Kasumi-1 (cell line): ENCODE measurements around the gene PLCG1.

Source experiments
- DNase-seq, 2 experiments: peaks; one replicate each; lab custom pipeline; 2025; lab: John Stamatoyannopoulos, UW

PLCG1 gene

DNA sequence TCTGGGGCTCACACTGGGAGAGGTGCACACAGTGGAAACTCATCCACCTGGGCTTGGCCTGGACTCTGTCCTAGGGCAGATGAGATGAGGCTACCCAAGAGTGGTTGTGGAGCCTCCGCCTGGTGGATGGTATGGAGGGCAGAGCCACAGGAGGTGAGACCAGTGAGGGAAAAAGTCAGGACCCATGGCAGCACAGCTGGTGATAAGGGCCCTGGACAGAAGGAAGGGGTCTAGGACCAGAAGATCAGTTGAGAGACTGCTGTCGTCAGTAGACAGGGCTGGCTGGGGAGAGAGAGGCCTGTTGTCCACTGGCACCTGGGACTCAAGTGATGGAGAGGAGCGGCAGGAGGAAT, 29.8 kb downstream of the PLCG1 start:
- DNase-seq: no peak

DNA sequence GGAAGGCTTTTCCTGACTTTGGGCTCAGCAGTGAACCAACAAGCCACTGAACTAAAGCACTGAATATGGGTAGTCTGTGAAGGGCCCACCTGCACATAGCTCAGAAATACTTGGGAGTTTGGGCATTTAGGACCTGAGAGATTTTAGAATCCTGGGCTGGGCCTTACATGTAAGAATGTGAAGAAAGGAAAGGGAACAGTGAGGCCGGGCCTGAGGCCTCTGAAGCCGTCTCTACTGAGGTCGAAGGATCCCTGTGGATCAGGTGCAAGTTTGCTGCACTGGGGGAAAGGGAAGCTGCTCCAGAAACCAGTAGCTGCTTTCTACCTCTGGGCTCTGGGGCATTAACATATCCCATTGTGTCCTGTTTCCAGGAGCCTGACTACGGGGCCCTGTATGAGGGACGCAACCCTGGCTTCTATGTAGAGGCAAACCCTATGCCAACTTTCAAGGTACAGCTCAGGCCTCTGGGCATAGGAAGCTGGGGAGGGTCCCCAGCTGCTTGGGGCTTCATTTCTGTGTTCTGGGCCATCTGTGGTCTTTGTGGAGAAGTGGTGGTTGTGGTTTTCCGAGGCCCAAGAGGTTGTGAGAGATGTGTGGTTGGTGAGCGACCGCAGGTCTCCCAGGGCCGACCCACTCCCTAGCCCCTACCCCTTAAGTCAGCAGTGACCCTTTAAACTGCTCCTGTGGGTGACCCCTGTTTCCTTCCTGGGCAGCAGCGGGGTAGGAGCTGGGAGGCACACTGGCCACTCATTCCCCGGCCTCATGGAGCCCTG, 30.3 kb downstream of the PLCG1 start:
- no peak for DNase-seq

GRCh38 chr20:41168281-41169161, 31.2 kb downstream of the PLCG1 start:
- DNase-seq: no peak

GRCh38 chr20:41169162-41169690, 31.9 kb downstream of the PLCG1 start:
- DNase-seq: no peak

DNA sequence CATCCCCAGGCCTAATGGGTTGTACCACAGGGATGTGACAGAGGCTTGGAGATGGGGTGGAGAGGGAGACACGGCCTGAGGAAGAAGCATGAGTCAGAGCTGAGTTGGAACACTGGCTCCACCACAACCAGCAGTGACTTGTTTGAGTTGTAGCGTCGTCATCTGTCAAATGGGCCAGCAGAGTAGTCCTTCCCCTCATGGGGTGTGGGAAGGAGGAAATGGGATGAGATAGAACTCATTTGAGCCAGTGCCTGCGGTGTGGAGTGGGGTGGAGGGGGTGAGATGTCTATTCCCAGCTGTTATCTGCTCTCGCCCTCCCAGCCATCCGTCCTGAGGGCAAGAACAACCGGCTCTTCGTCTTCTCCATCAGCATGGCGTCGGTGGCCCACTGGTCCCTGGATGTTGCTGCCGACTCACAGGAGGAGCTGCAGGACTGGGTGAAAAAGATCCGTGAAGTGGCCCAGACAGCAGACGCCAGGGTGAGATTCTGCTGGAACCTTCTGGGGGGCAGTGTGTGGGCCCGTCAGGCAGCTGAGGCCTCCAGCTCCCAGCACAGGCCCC, 32.5 kb downstream of the PLCG1 start:
- no peak for DNase-seq

GRCh38 chr20:41170386-41171105, 33.2 kb downstream of the PLCG1 start:
- DNase-seq: no peak

- DNase-seq: no peak
Measured at GRCh38 chr20:41171736-41172295, 34.5 kb downstream of the PLCG1 start.

DNA sequence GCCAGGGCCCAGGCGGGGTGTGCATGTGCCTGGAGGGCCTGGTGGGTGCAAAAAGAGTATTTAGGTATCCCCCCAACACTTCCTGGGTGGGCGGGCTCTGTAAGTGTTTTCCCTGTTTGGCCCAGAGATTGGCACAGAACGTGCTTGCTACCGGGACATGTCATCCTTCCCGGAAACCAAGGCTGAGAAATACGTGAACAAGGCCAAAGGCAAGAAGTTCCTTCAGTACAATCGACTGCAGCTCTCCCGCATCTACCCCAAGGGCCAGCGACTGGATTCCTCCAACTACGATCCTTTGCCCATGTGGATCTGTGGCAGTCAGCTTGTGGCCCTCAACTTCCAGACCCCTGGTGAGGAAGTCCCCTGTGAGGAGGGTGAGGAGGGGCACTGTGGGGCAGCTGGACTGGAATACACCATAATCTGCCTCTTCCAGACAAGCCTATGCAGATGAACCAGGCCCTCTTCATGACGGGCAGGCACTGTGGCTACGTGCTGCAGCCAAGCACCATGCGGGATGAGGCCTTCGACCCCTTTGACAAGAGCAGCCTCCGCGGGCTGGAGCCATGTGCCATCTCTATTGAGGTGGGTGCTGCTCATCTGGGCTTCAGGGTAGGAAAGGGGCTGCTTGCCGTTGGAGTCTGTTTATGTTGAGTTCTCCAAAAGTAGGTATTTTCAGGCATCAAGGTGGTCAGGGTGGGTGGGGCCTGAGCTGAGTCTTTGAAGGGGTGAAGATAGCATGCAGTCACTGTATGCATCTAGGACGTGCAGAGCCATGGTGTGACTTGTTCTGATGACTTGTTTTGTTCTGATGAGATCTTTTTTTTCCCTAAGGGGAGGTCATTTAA, 35.2 kb downstream of the PLCG1 start:
- DNase-seq: no peak

DNA sequence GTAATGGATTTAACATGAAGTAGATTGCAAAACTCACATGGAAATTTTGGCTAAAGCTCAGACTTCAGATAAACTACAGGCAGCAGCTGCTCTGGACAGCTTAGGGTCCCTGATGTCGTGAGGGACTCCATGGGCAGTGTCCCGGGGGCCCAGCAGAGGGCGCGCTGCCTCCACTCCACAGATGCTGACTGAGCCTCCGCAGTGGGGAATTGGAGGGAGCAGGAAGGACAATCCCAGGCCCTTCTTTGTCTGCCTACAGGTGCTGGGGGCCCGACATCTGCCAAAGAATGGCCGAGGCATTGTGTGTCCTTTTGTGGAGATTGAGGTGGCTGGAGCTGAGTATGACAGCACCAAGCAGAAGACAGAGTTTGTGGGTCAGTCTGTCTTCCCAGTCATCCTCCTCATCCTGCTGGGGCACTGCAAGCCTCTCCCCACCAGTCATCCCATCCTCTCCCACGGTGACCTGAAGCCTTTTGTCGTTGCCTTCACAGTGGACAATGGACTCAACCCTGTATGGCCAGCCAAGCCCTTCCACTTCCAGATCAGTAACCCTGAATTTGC, 35.9 kb downstream of the PLCG1 start:
- peak; percentile 50 to 60 for DNase-seq

- DNase-seq: no peak
Measured at GRCh38 chr20:41173791-41174341, 36.5 kb downstream of the PLCG1 start.

- DNase-seq: no peak
Measured at GRCh38 chr20:41174373-41174772, 37.0 kb downstream of the PLCG1 start.

DNA sequence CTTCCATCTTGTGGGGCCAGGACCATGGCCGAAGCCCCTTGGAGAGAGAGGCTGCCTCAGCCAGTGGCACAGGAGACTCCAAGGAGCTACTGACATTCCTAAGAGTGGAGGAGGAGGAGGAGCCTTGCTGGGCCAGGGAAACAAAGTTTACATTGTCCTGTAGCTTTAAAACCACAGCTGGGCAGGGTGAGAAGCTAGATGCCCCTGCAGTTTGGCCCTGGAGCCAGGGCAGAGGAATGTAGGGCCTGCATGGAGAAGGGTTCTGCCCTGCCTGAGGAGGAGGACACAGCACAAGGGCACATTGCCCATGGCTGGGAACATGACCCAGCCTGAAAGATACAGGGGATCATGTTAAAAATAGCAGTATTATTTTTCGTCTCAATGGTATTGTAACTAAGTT, 37.4 kb downstream of the PLCG1 start:
- DNase-seq: no peak

GRCh38 chr20:41175201-41175651, 37.9 kb downstream of the PLCG1 start:
- DNase-seq: no peak

GRCh38 chr20:41175727-41176330, 38.5 kb downstream of the PLCG1 start:
- DNase-seq: no peak

DNA sequence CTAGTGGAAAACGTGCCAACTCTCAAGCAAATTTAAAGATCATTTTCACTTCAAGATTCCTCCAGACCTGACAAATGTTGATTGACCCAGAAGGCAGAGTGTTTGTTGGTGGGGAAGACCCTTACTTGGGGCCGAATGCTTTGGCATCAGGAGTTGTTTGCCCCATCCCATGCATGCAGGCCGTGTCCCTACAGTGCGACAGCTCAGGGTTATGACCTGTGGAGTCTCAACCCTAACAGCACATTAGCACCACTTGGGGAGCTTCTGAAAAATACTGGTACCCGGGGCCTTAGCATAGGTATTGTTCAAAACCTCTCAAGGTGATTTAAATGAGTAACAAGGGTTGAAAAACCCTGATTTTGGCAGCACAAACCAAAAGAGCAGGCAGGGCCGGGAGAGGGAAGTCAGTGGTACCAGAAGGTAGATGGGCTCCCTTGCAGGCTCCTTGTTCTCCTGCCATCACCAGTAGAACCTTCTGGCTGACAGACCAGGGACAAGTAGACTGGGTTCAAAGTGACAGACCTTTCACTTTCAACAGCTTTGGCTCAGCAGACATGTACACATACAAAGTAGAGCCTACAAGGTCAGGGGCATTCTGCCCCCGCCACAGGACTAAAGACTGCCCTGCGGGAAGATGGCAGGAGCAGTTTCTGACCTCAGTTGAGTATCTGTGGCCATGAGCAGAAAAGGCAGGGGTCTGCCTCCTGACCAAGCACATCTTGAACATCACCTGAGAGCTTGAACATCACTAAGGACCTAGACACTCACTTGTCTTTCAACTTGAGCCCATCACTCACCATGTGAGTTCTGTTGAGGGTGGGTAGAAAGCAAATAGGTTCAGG, 39.6 kb downstream of the PLCG1 start:
- no peak for DNase-seq

DNA sequence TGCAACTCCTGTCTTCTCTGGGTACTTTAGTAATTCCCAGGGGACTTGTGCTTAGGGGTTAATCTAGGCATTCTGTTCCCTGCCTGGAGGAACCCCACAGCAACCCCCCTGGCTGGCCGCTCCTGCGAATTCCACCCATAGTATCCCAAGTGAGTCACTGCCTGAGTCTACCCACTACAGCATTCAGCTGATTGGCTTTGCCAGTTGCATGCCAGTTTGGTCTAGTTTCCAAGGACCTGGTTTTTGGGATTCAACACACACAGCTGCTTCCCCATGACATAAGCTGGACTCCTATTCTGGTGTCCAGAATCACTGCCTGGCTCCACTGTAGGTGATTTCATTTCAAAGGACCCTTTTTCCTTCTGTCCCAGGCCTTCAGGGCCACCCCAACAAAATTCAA, 40.3 kb downstream of the PLCG1 start:
- DNase-seq: no peak

GRCh38 chr20:41178495-41178894, 41.2 kb downstream of the PLCG1 start:
- no peak for DNase-seq

- DNase-seq: no peak
Measured at GRCh38 chr20:41178904-41179432, 41.6 kb downstream of the PLCG1 start.
